GM19240 (cell line): ENCODE data around the gene SNAPC4.

ENCODE experiments used
- DNase-seq: peaks from one replicate; pipeline ENCODE4 v3.0.0; 2011; ENCODE audit warnings: low spot score; ENCODE audit not compliant: insufficient read length

SNAPC4 gene

DNA sequence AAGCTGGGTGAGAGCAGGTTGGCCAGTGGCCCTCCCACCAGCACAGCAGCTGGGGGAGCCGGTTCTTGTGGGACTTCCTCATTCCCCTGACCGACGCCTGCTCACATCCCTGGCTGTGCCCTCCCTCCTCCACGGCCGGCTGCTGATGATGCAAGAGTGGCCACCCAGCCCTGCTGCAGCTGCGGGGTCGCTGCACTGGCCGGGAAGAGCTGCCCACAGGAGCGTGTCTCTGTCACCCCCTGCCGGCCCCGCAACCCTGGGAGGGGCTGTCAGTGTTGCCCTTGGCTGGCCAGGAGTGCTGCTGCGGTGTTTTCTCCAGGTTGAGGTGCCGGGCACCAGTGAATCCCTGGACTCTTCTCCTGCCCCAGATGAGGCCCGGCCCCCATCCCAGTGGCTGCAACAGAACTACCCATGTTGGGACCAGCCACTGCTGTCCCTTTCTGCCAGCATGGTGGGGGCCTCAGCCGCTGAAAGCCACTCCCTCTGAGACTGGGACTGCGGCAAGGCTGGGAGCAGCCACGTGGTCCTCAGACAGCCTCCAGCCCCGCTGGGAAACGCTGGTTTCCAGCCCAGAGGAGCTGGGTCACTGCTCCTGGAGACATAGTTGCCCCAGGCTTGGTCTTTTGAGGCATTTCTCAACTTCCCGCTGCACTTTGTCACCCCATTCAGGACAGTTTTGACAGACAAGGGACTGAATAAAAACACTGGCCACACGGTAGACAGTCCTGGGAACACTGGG is 27.2 kb downstream of the SNAPC4 start:
- no peak for DNase-seq

DNA sequence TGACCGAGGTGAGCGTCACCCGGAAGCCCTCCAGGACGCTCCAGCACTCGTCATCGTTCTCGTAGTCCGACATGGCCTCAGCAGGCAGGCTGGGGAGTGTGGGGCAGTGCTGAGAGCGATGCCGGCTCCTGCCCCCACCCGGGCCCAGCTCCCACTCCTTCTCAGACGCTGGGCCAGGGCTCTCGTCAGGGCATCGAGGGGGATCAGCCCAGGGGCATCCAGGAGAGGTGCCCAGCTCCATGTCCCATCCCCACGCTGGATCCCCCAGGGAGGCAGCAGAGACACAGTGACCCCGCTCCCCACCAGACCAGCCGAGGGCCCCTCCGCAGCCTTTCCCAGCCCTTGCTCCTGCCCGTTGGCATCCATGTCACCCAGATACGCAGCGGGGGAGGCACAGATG is 28.0 kb downstream of the SNAPC4 start:
- DNase-seq = no peak

DNA sequence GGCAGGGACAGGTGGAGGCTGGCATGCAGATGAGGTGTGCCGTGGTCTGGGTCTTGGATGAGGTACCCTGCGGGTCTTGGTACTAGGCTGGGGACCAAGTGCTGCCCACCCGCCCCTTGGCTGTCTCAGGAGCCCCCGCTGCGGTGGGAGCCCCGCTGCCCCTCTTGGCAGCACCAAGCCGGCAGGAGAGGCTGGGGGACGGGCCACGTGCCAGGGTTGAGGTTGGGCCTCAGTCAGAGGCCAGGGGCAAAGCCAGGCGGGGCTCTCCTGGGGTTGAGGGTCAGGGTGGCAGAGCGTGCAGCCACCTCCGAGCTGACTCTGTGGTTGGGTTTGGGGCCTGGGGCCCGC is 28.5 kb downstream of the SNAPC4 start:
- no peak for DNase-seq

DNA sequence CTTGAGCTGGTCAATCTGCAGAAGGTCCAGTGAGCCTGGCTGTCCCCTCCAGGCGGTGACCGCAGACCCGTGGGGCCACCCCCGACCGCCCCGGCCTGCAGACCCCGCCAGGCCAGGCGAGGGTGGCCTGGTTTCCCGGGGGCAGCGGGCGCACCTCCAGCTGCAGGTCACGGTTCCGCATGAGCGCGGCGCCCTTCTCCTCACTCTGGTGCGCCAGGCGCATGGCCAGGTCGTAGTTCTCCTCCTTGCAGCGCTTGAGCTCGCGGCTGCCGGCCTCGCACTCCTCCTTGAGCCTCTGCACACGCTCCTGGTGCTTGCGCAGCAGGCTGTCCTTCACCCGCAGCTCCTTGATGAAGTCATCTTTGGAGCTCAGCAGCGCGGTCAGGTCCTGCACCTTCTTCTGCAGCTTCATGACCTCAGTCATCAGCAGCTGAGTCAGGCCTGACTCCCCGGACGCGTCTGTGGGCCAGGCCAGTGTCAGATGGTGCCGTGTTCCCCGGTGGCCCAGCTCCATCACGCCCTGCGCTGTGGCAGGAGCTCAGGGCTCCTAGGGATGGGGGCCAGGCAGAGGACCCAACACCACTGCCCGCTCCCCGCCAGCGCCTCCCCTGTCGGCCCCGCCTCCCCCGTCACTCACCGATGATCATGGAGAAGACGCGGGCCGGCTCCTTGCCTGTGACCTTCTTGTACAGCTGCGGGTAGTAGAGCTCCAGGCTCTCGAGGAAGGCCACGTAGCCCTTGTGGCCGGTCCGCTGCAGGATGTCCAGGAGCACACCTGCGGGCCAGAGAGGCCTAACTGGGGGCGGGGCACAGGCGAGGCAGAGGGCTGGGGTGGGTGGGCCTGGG is 29.1 kb downstream of the SNAPC4 start:
- no peak for DNase-seq

DNA sequence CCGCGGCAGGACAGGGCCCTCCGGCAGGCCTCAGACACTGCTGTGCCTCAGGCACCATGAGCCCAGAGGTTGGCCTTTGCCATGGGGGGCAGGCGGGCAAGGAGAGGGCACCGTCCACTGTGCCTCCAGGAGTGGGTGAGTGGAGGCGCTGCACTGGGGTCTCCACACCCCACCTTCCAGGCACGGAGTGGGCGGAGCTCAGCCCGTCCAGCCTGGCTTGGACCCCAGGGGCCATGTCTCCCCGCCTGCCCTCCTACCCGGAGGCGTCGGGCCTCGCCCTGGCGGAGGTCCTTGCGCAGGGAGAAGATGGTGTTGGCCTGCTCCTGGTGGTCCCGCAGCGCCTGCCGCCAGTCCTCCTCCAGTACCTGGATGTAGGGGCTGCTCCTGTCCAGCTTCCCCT is 29.9 kb downstream of the SNAPC4 start:
- no peak for DNase-seq

DNA sequence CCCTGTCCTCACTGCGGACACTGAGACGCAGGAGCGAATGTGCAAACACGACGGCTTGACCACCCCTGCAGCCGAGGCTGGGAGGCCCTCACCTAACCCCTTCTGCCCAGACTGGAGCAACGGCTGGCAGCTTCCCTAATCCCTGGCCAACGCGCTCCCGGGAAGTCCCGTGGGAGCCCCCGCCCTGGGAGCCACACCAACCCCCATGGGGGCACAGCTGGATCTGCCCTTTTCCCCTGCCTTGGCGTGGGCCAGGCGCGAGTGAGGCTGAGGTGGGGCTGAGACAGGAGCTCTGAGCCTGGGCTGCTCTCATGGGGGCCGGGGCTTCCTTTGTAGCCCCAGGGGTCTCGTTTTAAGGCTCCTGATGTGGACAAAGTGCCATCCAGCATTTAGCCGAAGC is 31.8 kb downstream of the SNAPC4 start:
- DNase-seq = no peak

DNA sequence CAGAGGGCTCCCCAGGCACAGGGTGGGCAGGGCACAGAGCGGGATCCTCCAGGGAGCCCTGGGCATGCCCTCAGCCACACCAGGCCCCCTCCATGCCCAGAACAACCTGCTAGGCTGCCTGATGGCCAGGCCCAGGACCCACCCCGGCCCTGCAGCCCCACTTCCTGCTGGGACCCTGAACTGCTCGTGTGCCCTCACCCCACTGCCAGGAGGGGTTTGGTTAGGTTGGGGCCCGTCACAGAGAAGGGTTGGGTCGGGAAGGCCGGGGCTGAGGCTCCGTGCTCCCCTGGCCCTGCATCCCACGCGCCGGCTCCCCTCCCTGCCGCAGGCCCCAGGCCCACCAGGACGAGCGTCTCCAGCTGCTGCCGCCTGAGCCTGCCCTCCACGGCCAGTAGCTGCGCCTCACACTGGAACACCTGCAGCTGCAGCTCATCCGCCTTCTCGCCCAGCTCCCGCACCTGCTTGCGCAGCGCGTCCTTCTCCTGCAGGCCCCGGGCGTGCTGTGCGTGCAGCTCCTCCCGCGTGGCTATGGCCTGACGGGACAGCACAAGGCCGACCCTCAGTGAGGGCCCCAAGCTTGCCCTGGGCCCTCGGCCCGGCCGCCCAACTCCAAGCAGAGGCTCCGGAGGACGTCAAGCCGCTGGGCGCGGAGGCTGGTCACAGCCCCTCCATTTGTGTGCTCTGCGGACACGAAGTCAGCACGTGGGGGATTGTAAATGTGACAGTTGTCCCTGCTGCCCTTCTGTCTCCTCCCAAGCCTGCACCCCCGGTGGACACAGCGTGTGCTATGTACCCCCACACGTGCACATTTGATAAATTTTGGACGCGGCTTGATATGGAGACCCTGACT is 32.4 kb downstream of the SNAPC4 start:
- no peak for DNase-seq

DNA sequence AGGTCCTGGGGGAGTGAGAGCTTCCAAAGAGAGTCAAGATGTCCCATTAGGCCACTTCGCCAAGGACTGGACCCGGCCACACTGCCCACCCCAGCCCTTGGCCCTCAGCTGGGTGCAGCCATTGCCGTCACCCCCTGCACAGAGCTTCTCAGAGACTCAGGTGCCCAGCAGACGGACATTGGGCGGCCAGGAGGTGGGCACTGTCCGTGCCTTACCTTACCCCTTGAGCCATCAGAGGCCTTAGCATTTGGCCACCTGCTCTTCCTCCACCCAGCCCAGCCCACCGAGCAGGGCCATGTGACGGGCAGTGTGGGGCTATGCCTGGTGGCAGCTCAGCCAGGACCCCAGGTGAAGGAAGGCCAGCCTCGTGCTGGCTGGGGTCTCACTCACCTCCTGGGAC is 33.1 kb downstream of the SNAPC4 start:
- no peak for DNase-seq

DNA sequence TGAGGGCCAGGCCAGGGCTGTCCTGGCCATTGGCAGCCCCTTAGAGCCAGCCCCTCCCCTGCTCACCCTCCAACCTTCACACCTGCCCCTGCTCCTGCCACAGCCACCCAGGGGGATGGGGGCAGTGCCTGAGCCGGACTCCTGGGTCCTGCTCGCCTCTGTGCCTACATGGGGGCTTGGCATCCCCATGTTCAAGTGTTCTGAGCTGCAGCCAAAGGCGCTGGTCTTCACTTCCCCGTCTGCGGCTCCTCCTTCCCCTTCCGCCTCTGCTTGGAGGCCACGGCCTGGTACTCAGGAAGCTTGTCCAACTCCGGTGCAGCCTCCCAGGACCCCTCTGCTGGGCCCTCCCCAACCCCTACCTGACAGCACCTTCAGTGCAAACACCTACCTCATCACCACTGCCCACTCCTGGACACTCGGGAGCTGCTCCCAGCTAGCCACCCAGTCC is 34.2 kb downstream of the SNAPC4 start:
- no peak for DNase-seq

DNA sequence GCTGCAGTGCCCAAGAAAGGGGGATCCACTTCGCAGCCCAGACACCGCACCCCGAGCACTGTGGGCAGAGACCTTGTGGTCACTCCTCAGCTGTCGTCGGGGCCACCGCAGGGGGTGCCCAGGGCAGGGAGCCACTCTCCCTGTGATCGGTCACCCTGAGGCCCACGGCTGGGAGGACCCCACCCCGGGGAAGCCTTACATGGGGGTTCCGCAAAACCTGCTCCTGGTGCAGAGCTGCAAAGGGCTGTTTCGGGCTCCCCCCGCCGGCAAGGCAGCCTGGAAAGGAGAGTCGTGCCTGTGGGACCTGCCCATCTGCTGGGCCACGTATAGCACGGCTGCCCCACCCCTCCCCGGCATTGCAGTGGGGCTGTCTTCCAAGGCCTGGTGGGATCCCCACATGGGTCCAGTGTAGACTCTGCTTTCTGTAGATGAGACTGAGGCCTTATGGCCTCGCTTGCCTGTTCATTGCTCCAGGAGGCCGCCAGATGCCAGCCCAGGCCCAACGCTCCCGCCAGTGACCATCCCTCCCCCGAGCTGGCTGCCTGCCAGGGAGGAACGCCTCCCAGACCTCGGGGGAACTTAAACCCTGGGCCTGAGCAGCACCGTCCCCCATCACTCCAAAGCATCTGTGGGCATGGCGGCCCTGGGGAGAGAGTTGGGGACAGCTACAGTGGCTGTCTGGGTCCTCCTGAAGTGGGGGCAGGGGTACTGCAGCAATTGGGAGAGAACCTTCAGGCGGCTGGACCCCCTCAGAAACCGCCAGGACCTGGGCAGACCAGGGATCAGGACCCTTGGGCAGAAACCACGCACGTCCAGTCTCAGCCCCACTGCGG is 34.8 kb downstream of the SNAPC4 start:
- DNase-seq = no peak

DNA sequence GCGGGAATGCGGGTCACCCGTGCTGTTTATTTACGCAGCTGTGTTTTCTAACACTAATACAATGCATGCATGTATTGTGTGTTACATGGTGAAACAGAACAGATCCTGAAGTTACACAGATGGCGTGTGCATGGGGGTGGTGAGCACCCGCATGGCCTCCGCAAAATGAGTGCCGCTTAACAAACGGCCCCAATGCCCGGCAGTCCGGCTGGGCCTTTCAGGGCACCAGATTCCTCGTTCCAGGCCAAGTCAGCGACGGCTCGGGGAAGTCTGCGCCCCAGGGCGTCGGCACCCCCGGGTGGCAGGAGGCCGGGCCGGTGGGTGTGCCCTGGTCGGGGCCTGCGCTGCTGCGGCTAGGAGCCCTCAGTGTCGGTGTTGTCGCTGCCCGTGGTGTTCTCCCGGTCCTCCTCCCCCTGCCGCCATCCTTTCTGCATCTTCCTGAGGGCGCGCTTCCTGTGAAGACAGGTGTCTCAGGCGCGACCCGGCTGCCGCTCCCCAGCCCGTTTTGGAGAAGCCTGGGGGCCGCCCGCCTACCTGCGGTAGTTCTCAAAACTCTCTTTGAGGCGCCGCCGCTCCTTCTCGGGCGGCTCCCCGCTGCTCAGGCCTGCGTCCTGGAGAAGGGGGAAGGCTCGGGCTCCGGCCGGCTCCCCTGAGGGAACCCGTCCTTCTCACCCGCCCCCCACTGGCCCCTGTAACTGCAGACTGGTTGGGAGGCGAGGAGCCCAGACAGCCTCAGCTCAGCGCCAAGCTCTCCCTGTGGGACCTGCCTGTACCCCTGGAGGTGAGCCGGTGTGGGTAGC is 35.8 kb downstream of the SNAPC4 start:
- DNase-seq = no peak

DNA sequence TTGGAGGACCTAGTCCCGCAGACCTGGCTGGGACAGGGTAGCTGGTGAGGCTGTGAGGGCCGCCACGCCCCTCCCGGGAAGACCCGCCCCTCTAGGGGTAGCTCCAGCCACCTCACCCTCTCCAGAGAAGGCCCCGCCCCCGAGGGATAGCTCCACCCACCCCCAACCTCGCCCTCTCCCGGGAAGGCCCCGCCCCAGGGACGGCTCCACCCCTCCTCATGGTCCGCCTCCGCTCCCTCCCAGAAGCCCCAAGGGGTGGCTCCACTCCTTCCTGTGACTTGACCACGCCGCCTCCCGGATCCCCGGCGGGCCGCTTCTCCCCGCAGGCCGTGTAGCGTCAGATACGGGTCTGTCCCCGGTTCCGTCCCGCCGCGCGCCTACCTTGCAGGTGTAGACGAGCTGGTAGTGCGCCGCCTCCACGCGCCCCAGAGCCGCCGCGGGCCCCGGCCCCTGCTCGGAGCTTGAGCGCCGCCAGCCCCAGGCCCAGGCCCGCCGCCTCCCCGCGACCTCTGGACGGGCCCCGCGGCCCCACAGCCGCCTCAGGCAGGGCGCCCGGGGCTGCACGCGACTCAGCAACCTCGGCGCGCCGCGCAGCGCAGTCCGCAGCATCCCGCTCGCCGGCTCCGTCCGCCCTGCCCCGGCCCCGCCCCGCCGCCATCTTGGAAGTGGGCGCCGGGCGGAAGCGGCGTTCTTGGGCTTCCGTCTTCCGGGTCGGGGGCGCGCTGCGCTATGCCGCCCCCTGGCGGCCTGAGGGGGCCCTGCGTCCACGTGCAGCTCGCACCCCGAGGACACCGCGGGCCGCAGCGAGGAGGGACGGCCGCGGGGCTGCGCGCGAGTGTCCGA is 36.6 kb downstream of the SNAPC4 start, which contains the start of gene DNLZ:
Gene DNLZ, minus strand, starts transcription at position 639 of the 843 bp plus-strand sequence. Its CDS starts 30 bp downstream, at position 609.
- peak; percentile 99 for DNase-seq

DNA sequence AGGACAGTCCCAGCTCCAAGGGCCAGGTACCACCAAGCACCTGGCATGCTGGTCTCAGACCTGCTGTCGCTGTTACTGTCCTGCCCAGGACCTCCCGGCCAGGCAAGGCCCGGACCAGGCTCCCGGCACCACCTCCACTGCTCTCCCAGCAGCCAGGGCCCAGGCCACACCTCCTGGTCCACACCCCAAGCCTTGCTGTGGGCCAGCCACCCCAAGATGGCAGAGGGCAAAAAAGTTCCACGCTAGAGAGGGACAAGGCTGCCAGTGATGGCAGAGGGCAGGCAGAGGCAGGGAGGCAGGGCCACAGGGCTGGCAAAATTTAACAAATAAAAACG is 37.6 kb downstream of the SNAPC4 start:
- DNase-seq = no peak

DNA sequence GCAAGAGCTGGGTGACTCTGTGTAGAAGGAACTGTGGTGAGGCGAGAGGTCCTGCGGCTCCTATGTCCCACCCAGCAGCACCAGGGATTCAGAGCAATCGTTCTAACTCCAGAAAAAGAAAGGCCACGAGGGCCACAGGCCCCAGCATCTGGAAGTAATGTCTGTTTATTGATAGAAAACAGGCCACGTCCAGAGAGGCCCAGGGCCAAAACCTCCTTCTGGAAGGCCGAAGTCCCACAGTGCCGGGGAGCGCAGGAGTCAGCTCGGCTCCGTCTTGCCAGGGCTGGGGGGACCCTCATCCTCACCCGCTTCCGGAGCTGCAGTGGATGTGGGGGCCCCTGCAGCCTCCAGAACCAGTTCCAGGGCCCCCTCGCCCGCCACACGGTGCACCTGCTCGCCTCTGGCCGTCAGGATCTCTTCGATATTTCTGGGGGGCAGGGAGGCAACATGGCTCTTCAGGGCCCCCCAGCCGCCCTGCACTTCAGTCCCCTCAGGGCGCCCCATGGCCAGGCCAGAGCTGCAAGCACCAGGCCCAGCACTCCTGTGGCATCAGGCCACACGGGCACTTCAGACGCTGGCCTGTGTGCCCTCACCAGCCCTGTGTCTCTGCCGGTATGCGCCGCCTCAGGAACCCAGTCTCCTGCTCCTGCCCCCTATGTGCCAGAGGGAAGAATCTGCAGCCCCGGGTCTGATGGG is 38.1 kb downstream of the SNAPC4 start:
- no peak for DNase-seq

DNA sequence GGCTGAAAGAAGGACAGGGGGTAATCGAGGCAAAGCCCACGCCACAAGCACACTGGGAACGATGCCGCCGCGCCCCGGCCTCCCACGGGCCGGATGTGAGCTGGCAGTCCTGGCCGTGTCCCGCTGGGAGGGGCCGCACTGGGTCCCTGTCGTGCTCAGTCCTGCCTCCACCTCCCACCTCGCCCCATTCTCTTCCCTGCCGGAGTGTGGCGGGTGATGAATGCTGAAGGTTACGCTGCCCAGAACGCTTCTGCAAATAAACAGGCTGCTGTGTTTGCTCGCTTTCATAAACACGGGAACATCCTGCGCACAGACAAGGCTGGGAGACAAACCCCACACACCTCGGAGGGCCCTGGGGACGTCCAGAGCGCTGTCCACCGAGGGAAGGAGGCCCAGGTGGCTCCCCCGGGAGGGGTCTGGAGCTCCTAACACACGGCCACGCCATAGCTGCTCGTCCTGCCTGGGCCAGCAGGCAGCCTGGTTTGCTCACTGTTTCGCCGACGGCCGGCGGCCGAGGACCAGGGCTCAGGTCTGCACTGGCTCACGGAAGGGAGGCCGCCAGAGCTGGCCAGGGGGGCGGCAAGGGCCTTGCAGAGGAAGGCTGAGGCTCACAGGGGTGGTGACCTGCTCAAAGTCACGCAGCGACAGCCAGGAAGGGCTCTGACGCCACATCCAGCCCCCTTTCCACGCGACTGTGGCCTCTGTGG is 38.8 kb downstream of the SNAPC4 start:
- DNase-seq = no peak

DNA sequence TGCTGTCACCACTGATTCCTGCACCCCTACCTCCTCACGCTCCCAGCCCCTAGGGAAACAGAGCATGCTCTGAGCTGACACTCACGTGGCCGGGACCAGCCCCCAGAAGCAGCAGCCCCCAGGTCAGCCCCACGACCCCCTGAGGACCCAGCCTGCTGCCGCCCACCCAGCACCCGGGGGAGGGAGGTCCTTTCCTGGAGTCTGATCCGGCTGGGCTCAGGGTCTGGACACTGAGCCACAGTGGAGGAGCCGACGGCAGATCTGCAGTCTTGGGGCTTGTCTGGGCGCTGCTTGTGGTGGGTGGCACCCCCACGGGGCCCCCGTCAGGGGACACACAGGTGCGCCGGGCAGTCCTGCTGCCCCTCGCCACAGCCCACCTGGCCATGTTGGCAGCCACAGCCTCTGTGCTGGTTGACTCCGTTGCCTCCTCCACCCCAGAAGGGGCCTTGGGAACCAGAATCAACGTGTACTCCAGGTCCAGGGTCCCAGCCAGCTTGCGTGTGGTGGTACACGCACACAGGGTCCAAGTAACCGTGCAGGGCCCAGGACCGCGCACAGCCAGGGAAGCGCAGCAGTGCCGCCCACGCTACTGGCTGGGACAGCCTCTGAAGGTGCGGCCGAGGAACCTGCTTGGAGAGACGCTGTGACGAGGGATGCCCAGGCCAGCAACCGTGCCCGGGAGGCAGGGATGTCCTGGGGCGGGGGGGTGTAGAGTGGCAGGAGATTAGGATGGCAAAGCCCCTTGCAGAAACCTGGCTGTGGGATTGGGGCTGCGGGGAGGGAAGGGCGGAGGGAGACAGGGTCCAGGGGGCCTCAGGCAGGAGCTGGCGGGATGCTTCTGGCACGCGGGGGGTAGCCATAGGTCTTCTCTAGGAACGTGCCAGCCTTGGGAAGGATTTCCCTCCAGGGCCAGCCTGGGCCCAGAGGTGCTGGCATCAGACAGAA is 39.9 kb downstream of the SNAPC4 start:
- no peak for DNase-seq

DNA sequence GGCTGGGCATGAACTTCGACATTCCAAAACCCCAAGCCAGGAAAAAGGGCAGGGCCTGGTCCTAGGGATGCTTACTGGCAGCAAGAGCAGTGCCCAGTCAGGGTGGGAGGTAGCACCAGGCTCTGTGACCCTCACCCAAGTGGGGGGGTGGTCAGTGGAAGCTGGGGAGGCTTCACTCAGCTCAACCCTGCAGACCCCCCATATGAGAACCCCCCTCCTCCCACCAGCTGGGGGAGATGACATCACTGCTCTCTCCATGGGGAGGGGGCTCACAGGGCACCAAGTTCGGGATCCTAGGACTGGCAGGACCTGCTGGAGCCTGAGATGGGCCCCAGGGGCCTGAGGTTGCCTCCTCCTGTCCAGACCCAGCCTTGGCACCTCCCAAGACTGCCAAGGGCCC is 41.1 kb downstream of the SNAPC4 start:
- DNase-seq = no peak
